HG02943 (cell line): ENCODE data around the gene RCN1.
"Not testable (repeated sequence)": the region's sequence is repeated elsewhere in the genome, so short reads cannot be mapped to it uniquely, and the experiment has no call there.

Source experiments
- ATAC-seq: cut with Tn5 transposase; IDR thresholded peaks from one replicate; pipeline ENCODE4 v1.9.1; 2021; ENCODE audit warnings: mild to moderate bottlenecking, low read depth, moderate library complexity; ENCODE audit not compliant: unreplicated experiment

RCN1 gene

DNA sequence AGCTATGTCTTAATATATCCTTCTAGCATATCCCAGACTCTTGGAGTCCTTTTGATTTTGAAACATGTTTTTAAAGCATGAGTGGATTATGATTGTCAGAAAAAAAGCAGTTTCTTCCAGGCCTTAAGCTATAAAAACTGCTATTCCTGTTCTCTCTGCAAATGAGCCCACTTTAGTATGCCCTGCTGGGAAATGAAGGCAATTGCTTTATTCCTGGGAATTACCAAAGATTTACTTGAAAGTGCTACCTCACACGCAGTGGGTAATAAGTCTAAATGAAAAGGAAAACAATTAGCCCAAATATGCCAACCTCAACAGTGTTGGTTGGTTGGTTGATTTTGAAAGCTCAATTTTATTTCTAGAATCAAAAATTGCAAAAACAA lies 17.2 kb upstream of the RCN1 start:
- ATAC-seq, result no peak

GRCh38 chr11:32079553-32079952 lies 11.3 kb upstream of the RCN1 start:
- ATAC-seq, result no peak

- no peak for ATAC-seq
Measured at GRCh38 chr11:32080361-32080980, 10.4 kb upstream of the RCN1 start.

GRCh38 chr11:32081129-32081641 lies 9.7 kb upstream of the RCN1 start:
- no peak for ATAC-seq

DNA sequence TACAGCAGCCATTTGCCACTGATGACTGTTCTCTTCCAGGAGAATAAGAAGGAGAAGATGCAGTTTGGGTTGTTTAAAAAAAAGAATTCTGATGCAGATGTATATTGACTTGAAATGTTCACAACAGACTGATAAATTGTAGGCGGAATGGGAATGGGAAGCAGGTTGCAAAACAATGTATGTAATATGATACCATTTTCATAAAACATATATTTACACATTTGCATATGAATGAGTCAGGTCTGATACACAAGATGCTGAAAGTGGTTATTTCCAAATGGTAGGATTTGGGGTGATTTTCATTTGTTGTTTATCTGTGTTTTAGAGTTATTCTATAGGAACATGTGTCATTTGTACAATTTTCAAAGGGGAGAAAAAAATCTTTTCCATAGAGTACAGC lies 9.0 kb upstream of the RCN1 start:
- ATAC-seq, result no peak

DNA sequence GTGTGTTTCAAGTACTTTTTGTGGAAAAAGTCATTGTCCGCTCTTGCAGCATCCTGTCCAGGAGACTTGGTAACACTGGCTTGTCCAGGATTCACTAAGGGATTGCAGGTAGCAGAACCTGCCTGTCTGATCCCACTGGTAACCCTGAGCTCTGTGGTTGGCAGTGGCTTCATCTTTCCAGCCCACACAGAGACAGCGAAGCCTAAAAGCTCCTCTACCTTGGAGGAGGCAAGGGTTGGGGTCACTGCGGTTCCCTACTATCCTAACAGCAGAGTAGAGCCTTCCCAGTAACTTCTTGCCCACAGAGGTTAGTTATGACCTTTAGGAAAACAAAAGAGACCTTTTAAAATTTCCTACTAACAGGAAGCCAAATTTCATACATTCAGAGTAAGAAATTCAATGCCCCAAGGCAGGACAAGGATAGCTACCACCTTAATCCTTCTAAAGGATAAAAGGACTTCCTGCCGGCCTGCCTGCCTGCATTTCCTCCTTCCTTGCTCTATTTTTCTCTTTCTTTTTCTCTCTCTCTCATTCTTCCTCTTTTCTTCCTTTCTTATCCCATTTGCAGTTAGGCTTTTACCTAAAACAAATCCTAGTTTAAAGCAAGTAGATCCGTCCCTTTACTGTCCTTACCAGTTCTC lies 8.4 kb upstream of the RCN1 start:
- no peak for ATAC-seq

GRCh38 chr11:32087597-32087996 lies 3.3 kb upstream of the RCN1 start:
- ATAC-seq, result no peak

DNA sequence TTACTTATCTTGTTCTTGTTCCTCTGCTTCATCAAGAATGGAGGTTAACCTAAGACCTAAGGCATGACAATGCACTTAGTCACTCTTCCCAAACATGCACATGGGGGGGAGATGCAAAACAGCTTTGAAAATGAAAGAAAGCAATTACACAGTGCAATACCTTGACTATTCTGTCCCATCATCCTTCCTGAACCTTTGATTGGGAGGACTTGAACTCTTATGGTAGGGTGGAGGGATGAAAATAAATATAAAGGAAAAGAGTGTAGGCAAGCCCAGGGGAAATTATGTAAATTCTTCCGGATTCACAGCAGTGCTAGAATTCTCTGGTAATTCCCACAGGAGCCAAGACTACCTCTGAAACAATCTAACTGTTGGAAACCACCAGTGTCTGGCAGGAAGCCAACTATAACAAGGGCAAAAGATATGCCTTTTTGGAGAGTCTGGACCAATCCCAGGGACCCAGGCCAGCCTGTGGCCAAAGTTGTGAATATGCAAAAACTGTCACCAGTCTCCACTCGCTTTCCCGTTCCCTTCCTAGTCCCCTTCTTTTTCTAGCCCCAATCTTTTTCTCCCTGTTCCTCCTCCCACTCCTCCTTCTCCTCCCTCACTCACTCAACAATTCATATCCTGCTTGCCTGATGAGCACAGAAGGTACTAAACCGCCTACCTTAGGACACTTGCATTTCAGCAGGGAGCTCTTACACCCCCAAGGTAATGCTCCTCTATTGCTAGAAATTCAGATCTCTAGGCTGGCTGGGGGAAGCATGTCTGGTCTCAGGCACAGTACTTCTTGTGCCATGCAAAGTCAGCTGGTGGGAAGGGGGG lies 2.5 kb upstream of the RCN1 start:
- ATAC-seq, result no peak

- ATAC-seq, result no peak
Measured at GRCh38 chr11:32092581-32093170, 1.8 kb downstream of the RCN1 start.

- no peak for ATAC-seq
Measured at GRCh38 chr11:32094923-32095322, 4.0 kb downstream of the RCN1 start.

- no peak for ATAC-seq
Measured at GRCh38 chr11:32098142-32098903, 7.4 kb downstream of the RCN1 start.

GRCh38 chr11:32099516-32099915 lies 8.6 kb downstream of the RCN1 start:
- ATAC-seq, result no peak

GRCh38 chr11:32100495-32100894 lies 9.6 kb downstream of the RCN1 start:
- no peak for ATAC-seq

DNA sequence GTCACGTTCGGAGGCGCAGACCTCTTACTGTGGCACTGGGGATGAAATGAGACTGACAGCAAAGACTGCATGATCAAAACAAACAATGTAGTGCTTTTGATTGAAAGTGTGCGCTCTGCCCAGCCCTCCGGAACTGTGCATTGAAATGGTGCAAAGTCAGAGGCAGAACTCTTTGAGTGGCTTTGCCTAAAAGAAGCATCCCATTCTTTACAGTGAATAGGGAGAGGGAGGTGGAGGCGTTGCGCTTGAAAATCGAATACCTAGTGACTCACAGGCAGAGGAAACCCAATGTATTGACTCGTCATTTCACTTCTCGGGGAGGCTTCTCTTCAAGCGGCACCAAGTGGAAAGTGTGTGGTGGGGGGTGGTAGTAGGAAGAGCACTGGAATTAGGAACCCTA lies 10.9 kb downstream of the RCN1 start:
- ATAC-seq, result no peak

DNA sequence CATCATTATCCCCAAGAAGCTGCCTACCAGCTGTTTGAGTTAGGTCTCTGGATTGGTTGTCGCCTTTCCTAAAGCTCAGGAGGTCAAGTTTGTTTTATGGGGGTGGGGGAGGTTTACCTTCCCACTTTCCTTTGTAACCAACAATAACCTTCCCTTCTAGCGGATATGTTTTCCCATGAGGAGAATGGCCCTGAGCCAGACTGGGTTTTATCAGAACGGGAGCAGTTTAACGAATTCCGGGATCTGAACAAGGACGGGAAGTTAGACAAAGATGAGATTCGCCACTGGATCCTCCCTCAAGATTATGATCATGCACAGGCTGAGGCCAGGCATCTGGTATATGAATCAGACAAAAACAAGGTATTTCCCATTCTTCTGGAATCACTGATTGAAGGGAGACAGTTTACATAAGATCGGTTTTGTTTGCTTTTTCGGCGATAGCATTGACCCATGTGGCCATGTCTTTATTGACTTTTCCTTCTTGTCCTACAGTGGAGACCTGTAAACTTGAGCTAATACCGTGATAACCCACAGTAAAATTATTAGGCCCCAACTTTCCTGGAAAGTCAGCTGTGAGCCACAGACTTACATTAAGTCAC lies 12.3 kb downstream of the RCN1 start:
- ATAC-seq, result not testable (repeated sequence)

DNA sequence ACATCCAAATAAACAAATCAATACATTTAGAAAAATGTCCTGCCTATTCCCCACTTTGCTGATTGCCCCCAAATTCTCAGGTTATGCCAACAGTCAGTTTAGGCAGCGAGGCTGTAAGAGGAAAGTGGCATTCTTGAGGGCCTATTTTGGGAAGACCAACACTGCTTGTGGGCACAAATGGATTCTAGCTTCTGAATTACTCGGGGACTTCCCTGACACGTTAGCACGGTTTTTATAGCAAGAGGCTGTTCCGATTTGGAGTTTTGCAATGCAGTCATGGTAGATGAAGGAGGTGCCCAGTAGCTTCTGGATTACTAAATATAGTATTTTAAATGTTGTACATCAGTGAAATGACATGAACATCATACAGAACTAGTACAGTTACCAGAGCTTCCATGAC lies 13.1 kb downstream of the RCN1 start:
- no peak for ATAC-seq

- no peak for ATAC-seq
Measured at GRCh38 chr11:32105871-32106560, 15.1 kb downstream of the RCN1 start.

DNA sequence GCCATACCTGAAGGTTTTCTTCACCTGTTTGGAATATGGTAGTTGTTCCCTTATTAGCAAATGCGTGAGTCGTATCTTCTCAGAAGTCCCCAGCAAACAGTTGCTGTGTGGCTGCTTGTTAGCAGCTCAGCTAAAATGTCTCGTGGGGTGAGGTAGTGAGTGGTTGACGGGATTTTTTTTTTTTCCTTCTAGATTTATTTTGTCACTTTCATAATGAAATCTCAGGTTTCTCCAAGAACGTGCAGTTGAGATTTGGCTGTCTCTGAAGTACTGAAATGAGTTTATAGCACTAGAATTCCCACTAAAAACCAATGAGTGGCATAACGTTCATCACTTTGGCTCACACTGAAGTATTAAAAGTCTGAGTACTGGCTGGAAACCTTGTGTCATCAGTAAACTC lies 16.8 kb downstream of the RCN1 start:
- no peak for ATAC-seq

DNA sequence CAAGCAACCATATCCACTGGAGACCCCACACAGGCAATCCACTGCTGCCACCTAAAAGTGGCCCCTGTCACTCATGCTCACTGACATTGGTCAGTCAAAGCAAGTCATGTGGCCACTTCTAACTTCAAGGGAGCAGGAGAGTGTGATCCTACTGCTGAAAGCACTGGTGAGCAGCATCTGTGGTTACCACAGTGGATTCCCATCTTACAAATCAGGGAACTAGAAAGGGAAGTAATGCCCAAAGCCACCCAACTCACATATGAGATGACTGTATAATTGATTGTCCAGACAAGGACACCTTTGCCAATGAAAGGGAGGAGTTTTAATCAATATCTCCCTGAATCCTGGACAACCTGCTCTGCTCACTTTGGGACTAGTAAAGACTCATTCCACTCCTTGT lies 17.7 kb downstream of the RCN1 start:
- ATAC-seq, result no peak
